Stimulated activated naive CD8-positive, alpha-beta T cell treated with anti-CD3 and anti-CD28 coated beads, Interleukin-15, Interleukin-2, amounts not matched to agents 100 U/mL and 50 U/mL, for 24 hours (primary cell): ENCODE results near the gene SVEP1.

ENCODE experiments used
- ATAC-seq: fragments of 150-1000 bp; cut with Tn5 transposase; one replicate; pipeline ENCODE4 v1.10.0; 2021
- DNase-seq: peaks from one replicate; pipeline ENCODE4 v3.0.0; 2021

Gene SVEP1

DNA sequence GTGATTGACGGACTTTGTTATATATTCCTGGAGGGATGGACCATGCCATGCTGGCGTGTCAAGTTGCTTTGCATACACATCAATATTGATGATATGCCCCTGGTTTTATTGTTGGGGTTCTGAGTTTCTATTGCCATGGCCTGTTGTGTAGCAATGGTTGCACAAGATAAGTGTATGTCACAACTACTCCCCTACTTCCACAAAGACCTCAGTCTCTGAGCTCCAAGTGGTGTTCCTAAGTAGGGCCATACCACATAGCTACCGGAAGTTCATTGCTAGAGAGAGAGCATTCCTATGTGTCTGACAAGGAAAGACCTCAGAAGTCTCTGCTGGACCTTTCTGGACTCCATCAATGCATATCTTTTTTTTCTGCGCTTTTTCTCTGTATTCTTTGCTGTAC lies 261.6 kb downstream of the SVEP1 start:
- ATAC-seq (no peak), DNase-seq (no peak)

DNA sequence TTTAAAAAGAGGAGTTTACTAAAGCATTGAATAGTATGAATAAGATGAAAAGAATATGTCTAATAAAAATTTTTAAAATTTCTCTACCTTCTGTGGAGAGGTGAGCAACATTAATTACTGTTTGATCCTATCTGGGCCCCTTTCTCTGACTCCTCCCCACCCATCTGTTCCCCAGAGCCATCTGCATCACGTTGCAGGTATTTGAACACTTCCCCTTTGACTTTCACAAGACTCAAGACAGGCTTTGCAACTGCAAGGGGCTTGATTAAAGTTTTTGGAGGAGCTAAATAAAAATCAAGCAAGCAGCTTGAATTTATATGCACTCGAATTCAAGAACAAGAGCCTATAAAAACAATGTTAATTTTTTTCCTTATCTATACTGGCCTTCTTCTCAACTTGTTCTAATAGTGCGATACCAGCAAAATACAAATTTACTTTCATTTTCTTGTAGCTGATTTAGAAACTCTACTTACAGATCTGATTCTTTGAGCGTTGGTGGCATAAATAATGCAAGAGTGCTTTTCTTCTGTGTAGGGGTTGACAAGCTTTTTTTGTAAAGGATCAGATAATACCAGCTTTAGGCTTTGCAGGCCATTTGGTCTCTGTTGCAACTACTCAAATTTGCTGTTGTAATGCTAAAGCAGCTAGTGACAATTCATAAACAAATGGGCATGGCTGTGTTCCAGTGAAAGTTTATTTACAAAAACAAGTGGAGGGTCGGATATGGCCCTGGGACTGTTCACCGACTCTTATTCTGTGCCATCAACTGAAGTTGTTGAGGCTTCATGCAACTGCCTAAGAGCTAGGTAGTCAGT lies 263.1 kb downstream of the SVEP1 start:
- DNase-seq: no peak

More for the DNA sequence above, 263.1 kb downstream of the SVEP1 start:
- ATAC-seq: no peak
